ENCODE data around the gene WDR86.

Gene WDR86

DNA sequence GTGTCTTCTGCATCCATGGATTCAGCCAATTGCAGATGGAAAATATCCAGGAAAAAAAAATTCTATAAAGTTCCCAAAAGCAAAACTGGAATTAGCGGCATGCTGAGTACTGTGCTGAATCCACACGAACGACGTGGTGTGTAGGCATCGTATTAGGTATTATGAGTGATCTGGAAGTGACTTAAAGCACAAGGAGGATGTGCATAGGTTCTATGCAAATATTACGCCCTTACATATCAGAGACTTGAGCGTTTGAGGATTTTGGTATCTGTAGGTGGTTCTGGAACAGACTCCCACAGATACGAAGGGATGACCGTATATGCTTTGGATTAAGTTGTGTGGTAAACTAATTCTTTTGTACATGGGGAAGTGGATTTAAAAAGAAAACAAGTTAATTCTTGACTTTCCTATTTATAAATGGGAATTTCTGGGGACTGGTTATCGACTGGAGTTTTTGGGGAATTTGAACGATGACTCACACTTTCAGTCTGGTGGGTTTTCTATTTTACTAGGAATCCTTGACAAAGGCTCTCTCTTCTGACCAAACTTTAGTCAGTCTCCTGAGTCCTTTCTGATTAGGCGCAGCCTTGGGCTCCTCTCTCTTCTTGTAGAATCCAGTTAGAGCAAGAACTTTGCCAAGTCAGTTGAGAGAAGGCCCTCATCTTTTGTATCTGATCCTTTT lies 73.7 kb downstream of the WDR86 start:
- Histone ChIP-seq H3K4me2 (ENCODE audit: low read length) (no peak overlapping the region), H3K27me3 (ENCODE audit: control insufficient read depth, low read length) (0 out of 2 replicates have a peak, but pooled peaks cover 4% of the 10 kb centered on the region), H3K36me3 (ENCODE audit: control insufficient read depth, low read length) (no peaks in the 10 kb centered on the region), H3K4me1 (ENCODE audit: control insufficient read depth, low read length) (peaks cover 15% of the 10 kb centered on the region), H3K9me2 (replicated peaks; ENCODE audit: control insufficient read depth, low read length) (no peaks in the 10 kb centered on the region), H4K20me1 (ENCODE audit: control insufficient read depth, insufficient read depth, low read depth, low read length) (no peaks in the 10 kb centered on the region), H3K4me3 (ENCODE audit: low read length) (no peak overlapping the region), H3K27ac (ENCODE audit: low read depth, low read length) (no peak overlapping the region), H3K79me2 (ENCODE audit: control insufficient read depth, low read length) (no peaks in the 10 kb centered on the region), H3F3A (ENCODE audit: control insufficient read depth, insufficient read depth) (no peaks in the 10 kb centered on the region), H3K9me3 (ENCODE audit: control insufficient read depth, insufficient read depth, low read length) (peaks cover 6% of the 10 kb centered on the region; the same call in 1 of the 2 replicates)
- TF ChIP-seq, protein P1, sequence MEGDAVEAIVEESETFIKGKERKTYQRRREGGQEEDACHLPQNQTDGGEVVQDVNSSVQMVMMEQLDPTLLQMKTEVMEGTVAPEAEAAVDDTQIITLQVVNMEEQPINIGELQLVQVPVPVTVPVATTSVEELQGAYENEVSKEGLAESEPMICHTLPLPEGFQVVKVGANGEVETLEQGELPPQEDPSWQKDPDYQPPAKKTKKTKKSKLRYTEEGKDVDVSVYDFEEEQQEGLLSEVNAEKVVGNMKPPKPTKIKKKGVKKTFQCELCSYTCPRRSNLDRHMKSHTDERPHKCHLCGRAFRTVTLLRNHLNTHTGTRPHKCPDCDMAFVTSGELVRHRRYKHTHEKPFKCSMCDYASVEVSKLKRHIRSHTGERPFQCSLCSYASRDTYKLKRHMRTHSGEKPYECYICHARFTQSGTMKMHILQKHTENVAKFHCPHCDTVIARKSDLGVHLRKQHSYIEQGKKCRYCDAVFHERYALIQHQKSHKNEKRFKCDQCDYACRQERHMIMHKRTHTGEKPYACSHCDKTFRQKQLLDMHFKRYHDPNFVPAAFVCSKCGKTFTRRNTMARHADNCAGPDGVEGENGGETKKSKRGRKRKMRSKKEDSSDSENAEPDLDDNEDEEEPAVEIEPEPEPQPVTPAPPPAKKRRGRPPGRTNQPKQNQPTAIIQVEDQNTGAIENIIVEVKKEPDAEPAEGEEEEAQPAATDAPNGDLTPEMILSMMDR (IDR thresholded peaks at IDR 0.05; ENCODE audit: low read depth, low read length, poor library complexity, severe bottlenecking), result no peak
- no peak for TF ChIP-seq EZH2phosphoT487 (IDR thresholded peaks at IDR 0.05; ENCODE audit: borderline replicate concordance, low read length)

DNA sequence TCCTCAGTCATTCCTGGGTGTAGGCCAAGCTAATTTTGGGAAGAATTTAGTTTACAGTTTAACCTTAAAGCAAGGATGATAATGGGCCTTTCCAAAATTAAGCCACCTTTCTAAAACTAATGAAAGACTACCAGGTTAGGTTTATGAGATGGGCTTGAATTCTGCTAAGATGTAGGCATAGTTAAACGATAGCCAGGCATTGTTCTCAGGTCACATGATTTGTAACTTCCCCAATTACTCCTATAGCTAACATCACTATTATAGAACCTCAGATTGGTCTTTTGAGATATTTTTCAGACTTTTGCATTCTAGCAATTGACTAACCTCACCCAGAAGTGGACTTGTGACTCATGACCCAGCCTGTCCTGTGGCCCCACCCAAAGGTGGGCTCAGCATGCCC lies 75.2 kb downstream of the WDR86 start:
- no peak overlapping the region for H3K4me2 ChIP-seq (ENCODE audit: low read length)
- no peaks in the 10 kb centered on the region for H3K9me2 ChIP-seq (replicated peaks; ENCODE audit: control insufficient read depth, low read length)
- no peaks in the 10 kb centered on the region for H3F3A ChIP-seq (ENCODE audit: control insufficient read depth, insufficient read depth)
- peaks cover under 1% of the 10 kb centered on the region; the same call in 1 of the 2 replicates for H3K9me3 ChIP-seq (ENCODE audit: control insufficient read depth, insufficient read depth, low read length)
- no peak overlapping the region for H3K27ac ChIP-seq (ENCODE audit: low read depth, low read length)
- no peaks in the 10 kb centered on the region for H3K36me3 ChIP-seq (ENCODE audit: control insufficient read depth, low read length)
- H3K4me3 ChIP-seq (ENCODE audit: low read length), result no peak overlapping the region
- no peaks in the 10 kb centered on the region for H3K79me2 ChIP-seq (ENCODE audit: control insufficient read depth, low read length)
- peaks cover 4% of the 10 kb centered on the region for H3K4me1 ChIP-seq (ENCODE audit: control insufficient read depth, low read length)
- 0 out of 2 replicates have a peak, but pooled peaks cover 4% of the 10 kb centered on the region for H3K27me3 ChIP-seq (ENCODE audit: control insufficient read depth, low read length)
- no peaks in the 10 kb centered on the region for H4K20me1 ChIP-seq (ENCODE audit: control insufficient read depth, insufficient read depth, low read depth, low read length)
- TF ChIP-seq EZH2phosphoT487 (IDR thresholded peaks at IDR 0.05; ENCODE audit: borderline replicate concordance, low read length), result no peak
- TF ChIP-seq, protein P1 (IDR thresholded peaks at IDR 0.05; ENCODE audit: low read depth, low read length, poor library complexity, severe bottlenecking), result no peak

Measured in DOHH2 (cell line).